Osteocyte (in vitro differentiated cells): Measurements from ENCODE around the gene TOM1L2. TPM values are rescaled to one million over a fixed set of nuclear protein-coding genes. Genes with fewer than 3 reads are reported as not detected.

Experiments used
- DNase-seq: peaks from one replicate; pipeline ENCODE4 v3.0.0; 2021; ENCODE audit warnings: mixed read lengths; ENCODE audit not compliant: unreplicated experiment; ENCODE audit errors: extremely low spot score
- H3K27ac Mint-ChIP-seq: one replicate; pipeline ENCODE4 v1.8.0; 2021; ENCODE audit warnings: mild to moderate bottlenecking, mixed read lengths; ENCODE audit not compliant: unreplicated experiment
- H3K27me3 Mint-ChIP-seq: one replicate; pipeline ENCODE4 v1.8.0; 2021; ENCODE audit warnings: mixed read lengths; ENCODE audit not compliant: unreplicated experiment
- H3K36me3 Mint-ChIP-seq: one replicate; pipeline ENCODE4 v1.8.0; 2021; ENCODE audit warnings: mixed read lengths; ENCODE audit not compliant: unreplicated experiment
- H3K4me1 Mint-ChIP-seq: one replicate; pipeline ENCODE4 v1.8.0; 2021; ENCODE audit warnings: mixed read lengths; ENCODE audit not compliant: unreplicated experiment
- H3K4me3 Mint-ChIP-seq: one replicate; pipeline ENCODE4 v1.8.0; 2021; ENCODE audit warnings: mild to moderate bottlenecking, moderate library complexity, mixed read lengths; ENCODE audit not compliant: unreplicated experiment
- H3K9me3 Mint-ChIP-seq: one replicate; pipeline ENCODE4 v1.8.0; 2021; ENCODE audit warnings: mixed read lengths; ENCODE audit not compliant: unreplicated experiment
- CTCF ChIP-seq: fragments of 200-600 bp; sonication (generic); IDR thresholded peaks from 2 replicates; pipeline ENCODE4 v1.5.0; 2021; ENCODE audit warnings: antibody characterized with exemption, mild to moderate bottlenecking, moderate library complexity
- total RNA-seq: library from RNA; stranded (reverse); gene quantifications from 2 replicates; pipeline ENCODE4 v1.2.1, GENCODE V29; 2021

TOM1L2 gene
- total RNA-seq, 1 donor from 2014 or later = 69.7 TPM

DNA sequence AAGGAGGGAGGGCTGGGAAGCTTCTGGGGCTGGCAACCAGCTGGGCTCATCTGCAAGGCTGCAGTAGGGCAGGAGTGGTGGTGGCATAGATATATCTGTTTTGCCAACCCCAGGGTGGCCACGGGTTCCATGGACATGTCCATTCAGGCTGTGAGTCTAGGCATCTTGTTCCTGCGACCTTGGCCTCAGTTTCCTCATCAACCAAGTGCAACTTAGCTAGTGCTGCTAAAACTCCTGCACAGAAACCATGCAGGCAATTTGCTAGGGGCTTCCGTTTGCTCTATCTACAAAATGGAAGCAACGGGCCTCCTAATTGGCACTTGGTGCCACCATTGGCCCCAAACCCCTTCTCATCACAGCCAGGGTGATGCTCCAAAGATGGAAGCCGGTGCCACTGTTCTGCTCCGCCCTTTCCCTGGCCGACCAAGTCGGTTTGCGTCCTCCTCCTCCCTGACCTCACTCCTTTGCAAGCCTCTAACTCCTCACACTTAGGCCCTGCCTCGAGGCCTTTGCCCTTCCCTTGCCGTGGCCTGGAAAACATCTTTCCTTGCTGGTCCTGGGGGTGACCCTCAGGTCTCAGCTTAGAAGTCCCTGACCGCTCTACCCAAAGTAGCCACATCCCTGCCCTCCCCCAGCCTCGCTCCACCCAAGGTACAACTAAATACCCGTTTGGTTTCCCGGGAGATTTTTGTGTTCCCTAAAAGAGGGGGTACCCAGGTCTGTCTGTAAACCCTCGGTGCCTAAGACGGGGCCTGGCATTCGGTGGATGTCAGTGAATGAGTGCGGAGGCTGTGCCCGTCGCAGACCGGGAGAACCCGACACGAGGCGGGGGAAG is 136.6 kb downstream of the TOM1L2 start:
- H3K27ac Mint-ChIP-seq = peak overlapping the region; percentile 82
- H3K4me3 Mint-ChIP-seq = peak overlapping the region; percentile 80
- H3K27me3 Mint-ChIP-seq = no peaks in the 10 kb centered on the region
- H3K36me3 Mint-ChIP-seq = peaks cover 2% of the 10 kb centered on the region
- no peaks in the 10 kb centered on the region for H3K9me3 Mint-ChIP-seq
- peaks cover 65% of the 10 kb centered on the region for H3K4me1 Mint-ChIP-seq
- TF ChIP-seq CTCF = no peak
- peak; percentile 77 for DNase-seq

DNA sequence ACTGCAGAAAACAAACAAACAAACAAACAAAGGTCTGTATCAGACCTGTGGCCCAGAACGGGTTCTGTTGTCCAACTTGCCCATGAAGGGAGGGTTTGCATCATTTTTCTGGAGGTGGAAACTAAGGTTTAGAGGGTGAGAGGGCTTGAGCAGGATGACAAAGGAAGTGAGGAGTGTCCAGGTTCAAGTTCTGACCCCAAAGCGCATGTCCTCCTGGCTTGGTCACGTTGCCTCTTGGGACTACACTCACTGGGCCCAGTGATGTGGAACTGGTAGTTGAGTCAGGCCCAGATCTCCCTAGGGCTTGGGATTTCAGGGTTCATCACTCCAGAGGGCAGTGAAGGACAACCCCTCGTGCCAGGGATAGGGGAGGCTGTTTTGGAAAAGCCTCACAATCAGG is 137.2 kb downstream of the TOM1L2 start:
- H3K9me3 Mint-ChIP-seq = no peaks in the 10 kb centered on the region
- H3K4me1 Mint-ChIP-seq = peaks cover 65% of the 10 kb centered on the region
- H3K27ac Mint-ChIP-seq = peak overlapping the region; percentile 82
- no peaks in the 10 kb centered on the region for H3K27me3 Mint-ChIP-seq
- peak overlapping the region; percentile 80 for H3K4me3 Mint-ChIP-seq
- no peak for TF ChIP-seq CTCF
- H3K36me3 Mint-ChIP-seq = peaks cover 2% of the 10 kb centered on the region
- no peak for DNase-seq

DNA sequence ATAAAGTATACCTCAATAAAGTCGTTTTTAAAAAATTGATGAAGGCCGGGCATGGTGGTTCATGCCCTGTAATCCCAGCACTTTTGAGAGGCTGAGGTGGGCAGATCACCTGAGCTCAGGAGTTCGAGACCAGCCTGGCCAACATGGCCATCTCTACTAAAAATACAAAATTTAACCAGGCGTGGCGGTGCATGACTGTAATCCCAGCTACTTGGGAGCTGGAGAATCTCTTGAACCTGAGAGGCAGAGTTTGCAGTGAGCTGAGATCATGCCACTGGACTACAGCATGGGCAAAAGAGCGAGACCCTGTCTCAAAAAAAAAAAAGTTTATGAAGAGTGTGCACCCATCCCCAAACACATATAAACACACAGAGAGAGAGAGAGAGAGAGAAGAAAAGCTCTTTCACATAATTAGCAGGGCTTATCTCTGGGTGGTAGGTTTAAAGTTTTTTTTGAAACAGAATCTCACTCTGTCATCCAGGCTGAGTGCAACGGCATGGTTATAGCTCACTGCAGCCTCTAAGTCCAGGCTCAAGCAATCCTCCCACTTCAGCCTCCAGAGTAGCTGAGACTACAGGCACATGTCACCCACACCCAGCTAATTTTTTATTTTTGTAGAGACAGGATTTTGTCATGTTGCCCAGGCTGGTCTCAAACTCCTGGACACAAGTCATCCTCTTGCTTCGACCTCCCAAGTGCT is 138.4 kb downstream of the TOM1L2 start:
- Mint-ChIP-seq H3K27ac (peak overlapping the region; percentile 63), H3K36me3 (peaks cover 2% of the 10 kb centered on the region), H3K9me3 (no peaks in the 10 kb centered on the region), H3K4me3 (no peak overlapping the region), H3K27me3 (no peaks in the 10 kb centered on the region), H3K4me1 (peaks cover 59% of the 10 kb centered on the region)
- DNase-seq = no peak
- TF ChIP-seq CTCF = no peak

GRCh38 chr17:17832032-17832363 is 140.2 kb downstream of the TOM1L2 start:
- no peak for DNase-seq
- no peak for TF ChIP-seq CTCF
- Mint-ChIP-seq H3K27me3 (no peaks in the 10 kb centered on the region), H3K4me1 (peaks cover 45% of the 10 kb centered on the region), H3K9me3 (no peaks in the 10 kb centered on the region), H3K4me3 (no peak overlapping the region), H3K36me3 (peaks cover 2% of the 10 kb centered on the region), H3K27ac (no peak overlapping the region)
